WTC11 (cell line): Measurements from ENCODE around the gene ISCA2.

ENCODE experiments used
- CREB1 ChIP-seq: sonication (generic); formaldehyde crosslinking; IDR thresholded peaks from 2 replicates; pipeline ENCODE4 v1.8.0; 2023; ENCODE audit warnings: mild to moderate bottlenecking, missing genetic modification reagents
- CTCF ChIP-seq: fragments of 200-600 bp; IDR thresholded peaks from 2 replicates; pipeline ENCODE4 v1.8.0; 2022; ENCODE audit warnings: antibody characterized with exemption
- ELF4 ChIP-seq: sonication (generic); formaldehyde crosslinking; IDR thresholded peaks from 2 replicates; pipeline ENCODE4 v1.8.1; 2022; ENCODE audit warnings: low read depth, mild to moderate bottlenecking, moderate library complexity, missing genetic modification reagents
- GABPB1 ChIP-seq: sonication (generic); formaldehyde crosslinking; IDR thresholded peaks from 2 replicates; pipeline ENCODE4 v1.8.1; 2023; ENCODE audit warnings: mild to moderate bottlenecking, missing genetic modification reagents
- IRF1 ChIP-seq: sonication (generic); formaldehyde crosslinking; IDR thresholded peaks from 2 replicates; pipeline ENCODE4 v1.8.0; 2023; ENCODE audit warnings: missing genetic modification reagents
- STAT6 ChIP-seq: sonication (generic); formaldehyde crosslinking; conservative IDR thresholded peaks from 2 replicates; pipeline ENCODE4 v1.8.1; 2023; ENCODE audit warnings: mild to moderate bottlenecking, low read depth, missing genetic modification reagents, moderate library complexity
- USF1 ChIP-seq: sonication (generic); formaldehyde crosslinking; IDR thresholded peaks from 2 replicates; pipeline ENCODE4 v1.8.0; 2022; ENCODE audit warnings: mild to moderate bottlenecking, missing genetic modification reagents
- ZBTB21 ChIP-seq: sonication (generic); formaldehyde crosslinking; IDR thresholded peaks from 2 replicates; pipeline ENCODE4 v1.8.1; 2023; ENCODE audit warnings: mild to moderate bottlenecking, missing genetic modification reagents, borderline replicate concordance
- ZNF512 ChIP-seq: sonication (generic); formaldehyde crosslinking; IDR thresholded peaks from 2 replicates; pipeline ENCODE4 v1.8.1; 2022; ENCODE audit warnings: missing genetic modification reagents, borderline replicate concordance

- no peak for TF ChIP-seq USF1
- no peak for TF ChIP-seq CTCF
- no peak for TF ChIP-seq ELF4 (CRISPR knock-in tag)
- no peak for TF ChIP-seq ZNF512 (CRISPR knock-in tag)
- TF ChIP-seq ZBTB21 (CRISPR knock-in tag): no peak
- TF ChIP-seq GABPB1 (CRISPR knock-in tag): no peak
- no peak for TF ChIP-seq IRF1 (CRISPR knock-in tag)
- no peak for TF ChIP-seq STAT6 (CRISPR knock-in tag)
- TF ChIP-seq CREB1 (CRISPR knock-in tag): no peak
Measured at GRCh38 chr14:74464785-74465184, 28.8 kb upstream of the ISCA2 start.
